GM12892 (cell line): Measurements from ENCODE around the gene PLIN4.
A peak's percentile ranks its signal among the peaks of the same experiment; 100 is the strongest.

Source experiments
- DNase-seq: peaks from one replicate; pipeline ENCODE4 v3.0.0; 2011; ENCODE audit not compliant: insufficient read length
- FAIRE-seq: peaks from 2 replicates; lab custom pipeline; 2011; peaks lifted over from hg19 to GRCh38; lab: Jason Lieb, UNC
- POLR2A ChIP-seq: IDR thresholded peaks from 2 replicates; pipeline ENCODE4 v1.6.1; 2011; ENCODE audit warnings: low read depth, low read length, control low read depth
- POLR2AphosphoS5 ChIP-seq: IDR thresholded peaks from 2 replicates; pipeline ENCODE4 v1.6.1; 2011; ENCODE audit warnings: low read depth, low read length, control low read depth
- TAF1 ChIP-seq: IDR thresholded peaks from 2 replicates; pipeline ENCODE4 v1.6.1; 2011; ENCODE audit warnings: low read depth, mild to moderate bottlenecking, control low read depth, low read length, borderline replicate concordance

Gene PLIN4

DNA sequence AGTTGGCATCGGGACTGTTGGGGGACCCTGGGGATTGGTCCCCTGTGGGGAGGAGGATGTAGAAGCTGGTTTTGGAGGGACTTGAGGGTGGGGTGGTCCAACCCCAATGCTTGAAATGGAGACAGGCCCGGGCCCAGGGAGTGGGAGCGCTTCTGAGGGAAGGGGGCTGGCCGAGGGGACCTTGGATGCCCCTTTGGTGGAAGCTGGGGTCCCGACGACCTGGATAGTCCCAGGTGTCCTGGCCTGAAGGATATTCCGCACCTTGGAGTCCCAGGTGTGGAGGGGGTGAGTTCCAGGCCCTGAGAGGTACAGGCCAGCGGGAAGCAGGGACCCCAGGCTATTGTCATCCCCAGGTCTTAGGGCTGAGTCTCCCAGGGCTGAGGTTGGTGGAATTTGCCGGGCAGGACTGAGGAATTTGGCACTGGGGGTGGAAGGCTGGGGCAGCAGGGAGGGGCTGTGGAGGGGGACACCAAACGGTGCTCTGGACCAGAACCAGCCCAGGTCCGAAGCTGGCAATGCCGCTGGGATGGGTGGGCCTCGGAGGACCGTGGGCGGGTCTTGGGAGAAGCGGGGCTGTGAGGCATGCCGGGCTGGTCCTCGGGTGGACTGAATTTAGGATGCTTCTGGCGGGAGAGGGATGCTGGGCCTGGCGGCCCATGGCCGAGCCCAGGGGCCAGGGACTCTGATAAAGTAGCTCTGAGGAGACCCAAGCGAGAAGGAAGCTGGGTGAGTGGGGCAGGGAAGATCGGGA is 44.3 kb downstream of the PLIN4 start:
- FAIRE-seq (no peak), DNase-seq (no peak)
- TF ChIP-seq TAF1 (no peak), POLR2A (no peak), POLR2AphosphoS5 (no peak)

DNA sequence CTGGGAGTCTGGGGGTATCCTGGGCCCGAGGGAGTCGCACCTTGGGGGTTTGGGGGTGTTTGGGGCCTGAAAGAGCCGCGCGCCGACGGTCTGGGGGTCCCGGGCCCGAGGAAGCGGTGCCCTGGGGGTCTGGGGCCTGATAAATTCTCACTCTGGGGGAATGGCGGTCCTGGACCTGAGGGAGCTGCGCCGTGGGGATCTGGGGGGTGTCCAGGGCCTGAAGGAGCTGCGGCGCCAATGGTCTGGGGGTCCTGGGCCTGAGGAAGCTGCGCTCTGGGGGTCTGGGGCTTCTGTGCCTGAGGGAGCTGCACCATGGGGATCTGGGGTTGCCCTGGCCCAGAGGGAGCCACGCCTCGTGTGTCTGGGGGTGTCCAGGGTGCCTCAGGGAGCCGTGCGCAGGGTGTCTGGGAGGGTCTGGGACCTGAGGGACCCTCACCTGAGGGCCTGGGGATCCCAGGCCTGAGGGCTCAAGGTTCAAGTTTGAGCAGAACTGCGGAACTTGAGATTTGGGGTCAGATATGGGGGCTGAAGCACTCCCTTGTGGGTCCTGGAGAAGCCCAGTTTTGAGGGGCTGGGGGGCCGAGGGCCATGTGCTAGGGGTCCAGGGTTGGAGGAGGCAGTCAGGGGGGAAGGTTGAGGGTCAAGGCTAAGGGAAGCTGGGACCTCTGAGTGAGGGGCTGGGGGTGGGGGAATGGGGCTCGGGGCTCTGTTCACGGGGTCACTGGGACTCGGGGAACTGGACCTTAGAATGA is 45.1 kb downstream of the PLIN4 start:
- TF ChIP-seq POLR2AphosphoS5 (no peak), TAF1 (no peak), POLR2A (no peak)
- DNase-seq (peak; percentile 28), FAIRE-seq (no peak)

DNA sequence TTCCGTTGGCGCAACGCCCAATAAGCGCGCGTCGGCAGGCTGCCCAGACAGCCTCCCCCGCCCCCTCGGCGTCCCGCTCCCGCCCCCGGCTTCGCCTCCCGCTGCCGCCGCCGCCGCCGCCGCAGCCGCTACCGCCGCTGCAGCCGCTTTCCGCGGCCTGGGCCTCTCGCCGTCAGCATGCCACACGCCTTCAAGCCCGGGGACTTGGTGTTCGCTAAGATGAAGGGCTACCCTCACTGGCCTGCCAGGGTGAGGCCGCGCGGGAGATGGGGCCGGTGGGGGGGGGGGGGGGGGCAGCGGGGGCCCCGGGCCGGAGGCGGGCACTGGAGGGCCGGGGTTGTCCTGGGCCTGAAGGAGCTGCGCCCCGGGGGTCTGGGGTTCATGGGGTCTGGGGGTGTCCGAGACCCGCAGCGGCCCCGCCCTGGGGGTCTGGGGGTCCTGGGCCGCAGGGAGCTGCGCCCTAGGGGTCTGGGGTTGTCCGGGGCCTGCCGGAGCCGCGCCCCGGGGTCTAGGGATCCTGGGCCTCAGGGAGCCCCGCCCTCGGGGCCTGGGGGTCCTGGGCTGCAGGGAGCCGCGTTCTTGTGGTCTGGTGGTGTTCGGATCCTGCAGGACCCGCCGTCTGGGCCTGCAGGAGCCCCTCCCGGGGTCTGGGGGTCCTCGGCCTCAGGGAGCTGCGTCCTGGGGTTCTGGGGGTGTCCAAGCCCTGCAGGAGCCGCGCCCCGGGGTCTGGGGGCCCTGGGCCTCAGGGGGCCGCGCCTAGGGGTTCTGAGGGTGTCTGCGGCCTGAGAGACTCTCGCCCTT is 45.9 kb downstream of the PLIN4 start, which contains the start of gene HDGFL2:
Gene HDGFL2 (plus strand): TSS at position 124 of the 801 bp plus-strand sequence. CDS start 54 bp downstream, at position 178.
- FAIRE-seq: no peak
- DNase-seq: peak; percentile 22
- no peak for TF ChIP-seq POLR2AphosphoS5
- TF ChIP-seq POLR2A: peak; percentile 33; the same call in 1 of the 2 replicates

DNA sequence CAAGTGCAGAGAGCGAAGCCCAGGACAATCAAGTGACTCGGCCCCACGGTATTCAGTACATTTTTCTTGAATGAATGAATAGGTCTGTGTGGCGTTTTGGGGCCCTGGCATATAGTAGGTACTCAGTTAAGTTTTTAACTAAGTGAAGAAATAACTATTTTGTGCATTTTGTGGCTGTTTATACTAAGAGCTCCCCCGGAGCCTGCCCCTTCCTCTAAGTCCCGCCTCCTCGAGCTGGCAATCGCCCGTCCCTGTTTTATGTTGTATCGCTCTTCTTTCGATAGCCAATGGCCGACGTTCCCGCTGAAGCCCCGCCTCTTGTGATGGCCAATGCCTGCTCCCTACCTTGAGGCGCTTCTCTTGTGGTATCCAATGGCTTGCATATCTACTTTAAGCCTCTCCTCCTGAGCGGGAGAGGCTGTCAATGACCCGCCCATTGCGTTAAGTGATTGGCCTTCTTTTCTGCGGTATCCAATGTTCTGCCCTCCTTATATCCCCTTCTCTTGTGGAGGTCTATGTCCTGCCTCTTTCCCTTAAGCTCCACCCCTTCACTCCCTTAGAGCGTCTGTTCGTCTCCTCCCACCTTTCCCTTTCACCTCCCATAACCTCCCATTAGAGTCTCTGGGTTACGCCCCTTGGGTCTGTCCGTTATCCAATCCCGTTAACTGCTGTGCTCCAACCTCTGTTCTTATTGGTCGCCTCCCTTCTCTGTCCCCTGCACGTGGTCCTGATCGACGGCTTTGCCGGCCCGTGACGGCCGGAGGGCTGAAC is 46.7 kb downstream of the PLIN4 start:
- peak; percentile 99 for DNase-seq
- TF ChIP-seq POLR2A (no peak), TAF1 (0 out of 2 replicates have a peak, but pooled peaks have one; percentile 16)
- FAIRE-seq: peak; percentile 100

DNA sequence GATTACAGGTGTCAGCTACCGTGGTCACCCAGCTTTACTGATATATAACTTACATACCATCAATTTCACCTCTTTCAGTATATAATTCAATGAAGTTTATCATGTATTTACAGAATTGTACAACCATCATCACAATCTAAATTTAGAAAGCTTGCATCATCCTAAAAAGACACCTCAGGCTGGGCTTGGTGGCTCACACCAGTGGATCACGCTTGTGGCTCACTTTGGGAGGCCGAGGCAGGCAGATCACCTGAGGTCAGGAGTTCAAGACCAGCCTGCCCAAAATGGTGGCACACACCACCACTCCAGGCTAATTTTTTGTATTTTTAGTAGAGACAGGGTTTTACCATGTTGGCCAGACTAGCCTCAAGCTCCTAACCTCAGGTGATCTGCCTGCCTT is 50.5 kb downstream of the PLIN4 start:
- FAIRE-seq: no peak
- DNase-seq: no peak
- TF ChIP-seq TAF1 (no peak), POLR2AphosphoS5 (no peak), POLR2A (no peak)

DNA sequence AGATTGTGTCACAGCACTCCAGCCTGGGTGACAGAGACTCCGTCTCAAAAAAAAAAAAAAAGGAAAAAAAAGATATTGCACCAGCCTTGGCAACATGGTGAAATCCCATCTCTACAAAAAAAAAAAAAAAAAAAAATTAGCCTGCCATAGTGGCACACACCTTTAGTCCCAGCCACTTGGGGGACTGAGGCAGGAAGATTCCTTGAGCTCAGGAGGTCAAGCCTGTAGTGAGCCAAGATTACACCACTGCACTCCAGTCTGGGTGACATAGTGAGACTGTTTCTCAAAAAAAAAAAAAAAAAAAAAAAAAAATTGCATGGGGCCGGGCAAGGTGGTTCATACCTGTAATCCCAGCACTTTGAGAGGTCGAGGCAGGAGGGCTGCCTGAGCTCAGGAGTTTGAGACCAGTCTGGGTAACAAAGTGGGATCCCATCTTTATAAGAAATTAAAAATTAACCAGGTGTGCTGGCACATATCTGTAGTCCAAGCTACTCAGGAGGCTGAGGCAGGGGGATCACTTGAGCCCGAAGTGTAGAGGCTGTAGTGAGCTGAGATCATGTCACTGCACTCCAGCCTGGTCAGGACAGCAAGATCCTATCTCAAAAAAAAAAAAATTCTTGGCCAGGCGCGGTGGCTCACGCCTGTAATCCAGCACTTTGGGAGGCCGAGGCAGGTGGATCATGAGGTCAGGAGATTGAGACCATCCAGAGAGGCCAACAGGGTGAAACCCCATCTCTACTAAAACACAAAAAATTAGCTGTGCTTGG is 53.3 kb downstream of the PLIN4 start:
- no peak for DNase-seq
- TF ChIP-seq POLR2AphosphoS5 (no peak), POLR2A (no peak), TAF1 (no peak)
- FAIRE-seq: no peak

DNA sequence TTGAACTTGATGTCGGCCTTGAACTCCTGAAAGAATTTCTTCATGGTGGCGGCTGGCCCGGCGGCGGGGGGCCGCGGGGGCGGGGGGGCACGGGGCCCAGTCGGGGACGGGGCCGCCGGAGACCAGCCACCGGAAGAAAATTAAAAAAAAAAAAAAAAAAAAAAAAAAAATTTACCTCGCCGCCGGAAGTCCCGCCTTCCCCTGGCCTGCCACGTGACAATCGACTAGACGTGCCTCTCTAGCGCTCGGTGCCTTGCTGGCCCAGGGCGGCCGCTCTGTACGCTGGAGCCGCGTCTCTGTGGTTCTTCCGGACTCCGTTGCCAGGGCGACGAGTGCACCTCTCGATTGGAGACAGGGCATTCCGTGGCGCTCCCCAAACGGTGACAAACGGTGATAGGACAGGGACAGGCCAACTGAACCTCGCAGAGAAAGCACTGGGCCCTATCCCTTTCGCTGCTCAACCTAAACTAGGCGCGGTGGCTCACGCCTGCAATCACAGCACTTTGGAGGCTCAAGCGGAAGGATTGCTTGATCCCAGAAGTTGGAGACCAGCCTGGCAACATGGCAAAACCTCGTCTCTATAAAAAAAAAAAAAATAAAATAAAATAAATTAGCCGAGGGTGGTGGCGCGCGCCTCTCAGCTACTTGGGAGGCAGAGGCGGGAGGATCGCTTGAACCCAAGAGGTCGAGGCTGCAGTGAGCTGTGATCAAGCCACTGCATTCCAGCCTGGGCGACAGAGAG is 60.5 kb downstream of the PLIN4 start, which contains the start of gene UBXN6:
Gene UBXN6 (minus strand): TSS at position 141 of the 742 bp plus-strand sequence. CDS start 97 bp downstream, at position 44.
- peak; percentile 100 for FAIRE-seq
- peak; percentile 98 for DNase-seq
- TF ChIP-seq POLR2AphosphoS5 (no peak), TAF1 (peak; percentile 33; the same call in 1 of the 2 replicates), POLR2A (no peak)

DNA sequence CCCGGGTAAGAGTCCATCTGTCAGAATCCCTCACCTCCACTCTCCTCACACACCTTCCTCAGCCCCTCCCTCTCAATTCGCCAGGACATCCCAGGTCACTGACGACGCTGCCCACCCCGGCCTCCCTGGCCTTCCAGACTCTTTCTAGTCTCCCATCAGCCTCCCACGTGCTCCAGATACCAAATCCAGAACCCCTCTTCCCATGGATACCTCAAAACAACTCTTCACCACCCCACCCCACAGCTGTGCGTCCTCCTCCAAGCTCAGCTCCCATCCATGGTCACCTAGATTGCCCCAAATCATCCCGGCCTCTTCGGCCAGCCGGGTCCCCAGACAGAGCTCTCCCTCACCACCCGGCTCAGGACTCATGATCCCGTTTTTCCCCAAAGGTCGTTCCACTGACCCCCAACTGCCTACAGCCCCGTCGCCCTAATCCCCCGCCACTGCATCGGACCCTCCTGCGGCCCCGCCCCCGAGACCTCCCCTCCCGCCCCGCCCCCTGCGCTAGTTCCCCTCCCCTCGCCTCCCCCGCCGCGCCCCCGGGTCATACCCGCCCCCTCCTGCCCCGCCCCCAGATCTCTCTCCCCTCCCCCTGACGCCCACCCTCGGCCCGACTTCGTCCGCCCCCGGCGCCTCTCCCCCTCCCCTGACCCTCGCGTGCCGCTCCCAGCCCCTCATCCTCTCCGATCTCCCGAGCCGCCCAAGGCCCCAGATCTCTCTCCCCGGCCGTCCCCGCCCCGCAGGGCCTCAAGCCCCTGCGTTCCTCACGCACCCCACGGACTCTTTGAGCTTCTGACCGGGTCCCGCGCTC is 61.2 kb downstream of the PLIN4 start:
- FAIRE-seq (peak; percentile 76), DNase-seq (peak; percentile 66)
- TF ChIP-seq TAF1 (no peak), POLR2A (no peak), POLR2AphosphoS5 (no peak)

DNA sequence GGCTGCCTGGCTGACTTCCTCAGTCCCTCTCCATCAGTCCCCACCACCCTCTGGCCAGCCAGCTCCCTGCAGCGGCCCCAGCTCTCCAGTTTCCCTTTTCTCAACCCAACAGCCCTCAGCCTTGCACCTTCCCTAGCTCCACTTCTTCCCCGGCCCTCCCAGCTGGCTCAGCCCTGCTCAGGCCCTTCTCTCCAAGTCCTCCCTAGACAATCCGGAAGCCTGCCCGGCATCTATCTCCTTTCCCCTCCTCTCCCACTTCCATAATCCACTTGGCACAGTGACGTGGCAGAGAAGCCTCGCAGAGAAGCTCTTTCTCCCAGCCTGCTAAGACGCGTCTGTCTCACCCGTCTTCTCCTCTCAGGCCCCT is 61.8 kb downstream of the PLIN4 start:
- DNase-seq (peak; percentile 32), FAIRE-seq (peak; percentile 61)
- TF ChIP-seq POLR2A (no peak), POLR2AphosphoS5 (no peak), TAF1 (no peak)
